GM12878 (cell line): Measurements from ENCODE around the gene YPEL3. TPM values are rescaled to one million over a fixed set of nuclear protein-coding genes. Genes with fewer than 3 reads are reported as not detected.

ENCODE experiments used
- ATAC-seq: fragments of 200-7000 bp; cut with Tn5 transposase; 3 replicates; pipeline ENCODE4 v1.9.1; 2020; ENCODE audit warnings: mild to moderate bottlenecking, moderate library complexity
- BruUV-seq: library from RNA; stranded (reverse); fragments of 400-500 nt; replicated peaks from 2 replicates; lab custom pipeline; 2021; lab: Mats Ljungman, UMichigan
- CTCF ChIA-PET: fragments of 300-600 bp; sonication (Branson Sonifier 250); formaldehyde crosslinking; extraction: SDS; loops from one replicate; lab custom pipeline; 2021; ENCODE audit warnings: inconsistent platforms; lab: Yijun Ruan, JAX
- POLR2A ChIA-PET: fragments of 350-600 bp; formaldehyde crosslinking; extraction: SDS; loops from one replicate; lab custom pipeline; 2021; ENCODE audit warnings: inconsistent platforms; lab: Charles Lee
- RAD21 ChIA-PET: fragments of 300-600 bp; sonication (Branson Sonifier 250); formaldehyde crosslinking; loops from one replicate; lab custom pipeline; 2023; ENCODE audit warnings: antibody characterized with exemption; ENCODE audit not compliant: unreplicated experiment; lab: Charles Lee
- SMC1A ChIA-PET: fragments of 300-600 bp; sonication (Branson Sonifier 250); formaldehyde crosslinking; loops from one replicate; lab custom pipeline; 2023; ENCODE audit not compliant: unreplicated experiment, uncharacterized antibody; lab: Charles Lee
- DNase-seq: peaks from one replicate; pipeline ENCODE4 v3.0.0-alpha.2; 2011; ENCODE audit warnings: low read depth, low spot score
- FAIRE-seq: peaks from 3 replicates; lab custom pipeline; 2011; peaks lifted over from hg19 to GRCh38; lab: Jason Lieb, UNC
- H2AFZ ChIP-seq: 2 replicates; pipeline ENCODE4 v1.6.0; 2011; ENCODE audit warnings: low read depth, low read length, control low read depth; ENCODE audit not compliant: control insufficient read depth
- H3K27ac ChIP-seq: 2 replicates; pipeline ENCODE4 v1.5.1; 2011; ENCODE audit warnings: control low read depth; ENCODE audit not compliant: control insufficient read depth, insufficient read depth
- H3K27me3 ChIP-seq, 2 experiments: replicated peaks in 1 of 2; 2 replicates each; pipeline versions ENCODE4 v1.6.0 to v1.6.1; 2011; ENCODE audit warnings: low read length in 1 of 2; ENCODE audit not compliant: control insufficient read depth in 2 of 2, insufficient read depth in 2 of 2
- H3K36me3 ChIP-seq, 2 experiments: 2 replicates each; pipeline ENCODE4 v1.5.1; 2011; ENCODE audit warnings: low read length in 1 of 2; ENCODE audit not compliant: control insufficient read depth in 2 of 2, insufficient read depth in 2 of 2
- H3K4me1 ChIP-seq: 2 replicates; pipeline ENCODE4 v1.6.1; 2011; ENCODE audit warnings: mild to moderate bottlenecking, low read length, moderate library complexity, mixed read lengths; ENCODE audit not compliant: control insufficient read depth, insufficient read depth
- H3K4me2 ChIP-seq: 2 replicates; pipeline ENCODE4 v1.6.0; 2011; ENCODE audit warnings: control low read depth; ENCODE audit not compliant: control insufficient read depth, insufficient read depth
- H3K4me3 ChIP-seq: fragments of 200-600 bp; sonication (generic); 2 replicates; pipeline ENCODE4 v1.5.1; 2016
- H3K79me2 ChIP-seq: 2 replicates; pipeline ENCODE4 v1.6.0; 2011; ENCODE audit warnings: low read length; ENCODE audit not compliant: control insufficient read depth, insufficient read depth
- H3K9ac ChIP-seq: 2 replicates; pipeline ENCODE4 v1.8.0; 2011; ENCODE audit warnings: low read length, control low read depth, mixed read lengths; ENCODE audit not compliant: control insufficient read depth, insufficient read depth
- H3K9me3 ChIP-seq: replicated peaks from 3 replicates; pipeline ENCODE4 v1.5.1; 2011; ENCODE audit warnings: mild to moderate bottlenecking, low read length; ENCODE audit not compliant: control insufficient read depth, insufficient read depth
- H4K20me1 ChIP-seq: 2 replicates; pipeline ENCODE4 v1.6.0; 2011; ENCODE audit not compliant: control insufficient read depth, insufficient read depth
- NR2C1 ChIP-seq: fragments of 450-650 bp; IDR thresholded peaks from 2 replicates; pipeline ENCODE4 v1.6.1; 2017; ENCODE audit warnings: antibody characterized with exemption, mild to moderate bottlenecking, moderate library complexity
- NR2F1 ChIP-seq: fragments of 450-650 bp; conservative IDR thresholded peaks from 2 replicates; pipeline ENCODE4 v1.6.1; 2017; ENCODE audit warnings: mild to moderate bottlenecking
- RAD21 ChIP-seq: IDR thresholded peaks from 2 replicates; pipeline ENCODE4 v1.6.1; 2011; ENCODE audit warnings: mild to moderate bottlenecking, low read depth, low read length, moderate library complexity; ENCODE audit not compliant: insufficient read depth
- WGBS: methylation state at CpG from one replicate; pipeline ENCODE4 v1.1.6; 2016; ENCODE audit warnings: low lambda C conversion rate; ENCODE audit not compliant: insufficient replicate concordance, insufficient coverage; ENCODE audit errors: missing lambda C conversion rate; 5-methylcytosine and 5-hydroxymethylcytosine counted together
- in situ Hi-C: fragments of 300-500 bp; cut with MboI; formaldehyde crosslinking; loops from 9 replicates; pipeline ENCODE4 v1.14.3; 2018; ENCODE audit warnings: mixed read lengths
- intact Hi-C: fragments of 100-400 bp; cut with micrococcal nuclease; formaldehyde crosslinking; loops from one replicate; pipeline ENCODE4 v1.14.2; 2022; ENCODE audit not compliant: unreplicated experiment
- polyA plus RNA-seq, 11 experiments: library from polyadenylated mRNA; depleted of rRNA in 4 of 11; unstranded in 6 of 11; stranded (reverse) in 5 of 11; fragments of >200 nt; fragmentation: Nextera tagmentation in 4 of 11; fragmentation: Illumina TruSeq in 1 of 11; extraction: Ambion mirVana in 4 of 11; extraction: Trizol in 1 of 11; gene quantifications; 1 replicate in 1 of 11; 2 replicates in 10 of 11; pipeline versions ENCODE4 v1.2.1 to v1.2.3, GENCODE V29; 2011 to 2016; ENCODE audit warnings: inconsistent platforms in 2 of 11, missing spikeins in 2 of 11, low read depth in 1 of 11
- total RNA-seq, 4 experiments: library from RNA; depleted of rRNA in 3 of 4; stranded (reverse); fragments of >200 nt in 3 of 4; fragmentation: Illumina TruSeq in 1 of 4; extraction: Trizol in 1 of 4; gene quantifications; 2 replicates each; pipeline versions ENCODE4 v1.2.1 to v1.2.3, GENCODE V29; 2013 to 2021

The YPEL3 gene
- total and polyA plus RNA-seq, 10 of the 15 experiments (the other 5 are each of a cell fraction or from before 2014, with no cell fraction given), result 1.3 to 22.0 (median 12.1) TPM

DNA sequence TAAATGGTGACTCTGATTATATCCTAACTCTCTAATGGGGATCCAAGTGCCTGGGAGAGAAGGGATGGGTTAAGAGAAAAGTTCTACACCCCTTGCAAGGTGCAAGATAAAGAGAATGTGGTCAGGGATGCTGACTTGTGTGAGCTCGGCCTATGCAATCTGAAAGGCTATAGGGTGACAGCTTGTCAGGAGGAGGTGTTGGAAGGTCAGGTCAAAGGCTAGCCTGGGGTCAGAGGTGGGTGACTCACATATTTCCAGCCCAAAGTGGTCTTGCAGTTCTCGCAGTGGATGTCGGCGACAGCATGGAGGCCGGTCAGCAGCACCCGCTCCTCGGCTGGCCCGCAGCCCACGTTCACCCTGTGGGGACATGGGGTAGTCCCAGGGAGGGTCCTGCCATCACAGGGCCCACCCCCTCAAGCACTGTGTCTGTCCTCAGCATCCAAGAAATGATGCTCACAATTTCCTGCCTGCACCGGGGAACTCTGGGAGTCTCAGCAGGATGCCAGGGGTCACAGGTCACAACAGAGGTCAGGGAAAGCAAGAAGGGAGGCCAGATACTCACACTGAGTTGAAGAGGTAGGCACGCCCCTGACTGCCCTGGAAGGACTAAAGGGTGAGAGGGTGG lies 1.4 kb downstream of the YPEL3 start:
- TF ChIP-seq RAD21 (no peak), NR2F1 (peak; percentile 75), NR2C1 (peak; percentile 46)
- Histone ChIP-seq H3K4me2 (peak overlapping the region; percentile 68), H4K20me1 (no peaks in the 10 kb centered on the region), H3K9ac (peak overlapping the region; percentile 41), H3K27ac (no peak overlapping the region), H3K27me3 (no peaks in the 10 kb centered on the region), H3K79me2 (peaks cover 2% of the 10 kb centered on the region; the same call in 1 of the 2 replicates), H3K36me3 (no peaks in the 10 kb centered on the region; a peak in 1 of 4 replicates), H2AFZ (no peak overlapping the region), H3K4me1 (peaks cover 26% of the 10 kb centered on the region), H3K4me3 (peak overlapping the region; percentile 78; the same call in 1 of the 2 replicates), H3K9me3 (peaks cover 15% of the 10 kb centered on the region)
- intact Hi-C loops, result loop anchor here (5.0 to 10.0 kb wide), 2 partner anchors 260 to 313 kb away; partner anchors contain the start of genes CD2BP2 and ZNF771
- in situ Hi-C loops, result loop anchor here (5.0 to 25.0 kb wide), 2 partner anchors 313 to 1793 kb away; partner anchors contain the start of gene ZNF771
- FAIRE-seq, result no peak
- ChIA-PET CTCF (interaction anchor here (0.6 to 6.8 kb wide), 4 partner anchors 12 to 541 kb away, joined by 3 to 77 read pairs (median 24); partner anchors contain the start of genes ALDOA and CORO1A), POLR2A (interaction anchor here (1.3 to 5.3 kb wide), 4 partner anchors 18 to 276 kb away, joined by 4 to 59 read pairs (median 5); partner anchors contain the start of genes ALDOA, CORO1A and TBC1D10B), SMC1A (interaction anchor here (0.6 to 3.5 kb wide), 4 partner anchors 8 to 90 kb away, joined by 3 to 30 read pairs (median 3); partner anchors contain the start of genes ALDOA and CORO1A), RAD21 (no interaction called here)
- WGBS, result 89% methylated on average over 11 of the region's 11 CpGs
- BruUV-seq, result no TSS peak
- no peak for ATAC-seq
- DNase-seq, result no peak
